Natural killer cell (primary cell): ENCODE data around the gene TMED1. TPM values are rescaled to one million over a fixed set of nuclear protein-coding genes. Genes with fewer than 3 reads are reported as not detected.

Experiments
- ATAC-seq, 3 donors: fragments of 150-1000 bp in 2 of 3; fragments of 200-7000 bp in 1 of 3; cut with Tn5 transposase; 1 replicate in 1 of 3; 2 replicates in 2 of 3; pipeline ENCODE4 v1.10.0; 2021; ENCODE audit warnings: mild to moderate bottlenecking in 2 of 3, moderate library complexity in 2 of 3
- DNase-seq, 2 donors: peaks; one replicate each; pipeline versions ENCODE4 v3.0.0 to v3.0.0-alpha.2; 2013 to 2021; ENCODE audit warnings: mixed read lengths in 1 of 2
- H3K27ac ChIP-seq: one replicate; pipeline ENCODE4 v1.5.1; 2013; ENCODE audit warnings: mild to moderate bottlenecking, low read length
- H3K27me3 ChIP-seq: one replicate; pipeline ENCODE4 v1.6.1; 2013; ENCODE audit warnings: low read length; ENCODE audit not compliant: control insufficient read depth, insufficient read depth
- H3K36me3 ChIP-seq: one replicate; pipeline ENCODE4 v1.6.1; 2013; ENCODE audit warnings: low read length; ENCODE audit not compliant: control insufficient read depth, insufficient read depth
- H3K4me1 ChIP-seq: one replicate; pipeline ENCODE4 v1.6.1; 2013; ENCODE audit warnings: low read length; ENCODE audit not compliant: control insufficient read depth, insufficient read depth
- H3K4me3 ChIP-seq: one replicate; pipeline ENCODE4 v1.5.1; 2013; ENCODE audit warnings: low read length
- H3K9me3 ChIP-seq: one replicate; pipeline ENCODE4 v1.6.1; 2013; ENCODE audit warnings: low read length; ENCODE audit not compliant: control insufficient read depth, insufficient read depth
- H3K27ac Mint-ChIP-seq, 2 donors: one replicate each; pipeline ENCODE4 v1.8.0; 2022; ENCODE audit warnings: mild to moderate bottlenecking in 2 of 2, mixed read lengths in 2 of 2, moderate library complexity in 1 of 2
- H3K27me3 Mint-ChIP-seq, 2 donors: one replicate each; pipeline ENCODE4 v1.8.0; 2022; ENCODE audit warnings: low read depth in 2 of 2, mixed read lengths in 2 of 2
- H3K36me3 Mint-ChIP-seq: one replicate; pipeline ENCODE4 v1.8.0; 2022; ENCODE audit warnings: mixed read lengths
- H3K4me1 Mint-ChIP-seq, 2 donors: one replicate each; pipeline ENCODE4 v1.8.0; 2022; ENCODE audit warnings: mixed read lengths in 2 of 2
- H3K4me3 Mint-ChIP-seq: one replicate; pipeline ENCODE4 v1.8.0; 2022; ENCODE audit warnings: mild to moderate bottlenecking, moderate library complexity, mixed read lengths
- H3K9me3 Mint-ChIP-seq, 2 donors: one replicate each; pipeline ENCODE4 v1.8.0; 2022; ENCODE audit warnings: mixed read lengths in 2 of 2
- WGBS: methylation state at CpG from one replicate; pipeline ENCODE4 v1.1.7; 2013; ENCODE audit warnings: missing lambda C conversion rate; ENCODE audit not compliant: insufficient coverage; 5-methylcytosine and 5-hydroxymethylcytosine counted together
- intact Hi-C: fragments of 100-400 bp; cut with micrococcal nuclease; formaldehyde crosslinking; loops from one replicate; pipeline ENCODE4 v1.14.2; 2022
- total RNA-seq, 4 donors: library from RNA; stranded (reverse); fragments of 120-200 nt in 1 of 4; gene quantifications; one replicate each; pipeline versions ENCODE4 v1.2.3 to v1.2.4, GENCODE V29; 2013 to 2022
- TF ChIP-seq, protein P1 (sequence below): fragments of 200-600 bp; IDR thresholded peaks from one replicate; pipeline ENCODE4 v1.8.0; 2022; ENCODE audit warnings: antibody characterized with exemption

The TMED1 gene, protein sequence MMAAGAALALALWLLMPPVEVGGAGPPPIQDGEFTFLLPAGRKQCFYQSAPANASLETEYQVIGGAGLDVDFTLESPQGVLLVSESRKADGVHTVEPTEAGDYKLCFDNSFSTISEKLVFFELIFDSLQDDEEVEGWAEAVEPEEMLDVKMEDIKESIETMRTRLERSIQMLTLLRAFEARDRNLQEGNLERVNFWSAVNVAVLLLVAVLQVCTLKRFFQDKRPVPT
- 10 to 100 TPM; 20.5 to 27.8 (median 27.4) TPM for total RNA-seq
- total RNA-seq (2013): 18.2 TPM

DNA sequence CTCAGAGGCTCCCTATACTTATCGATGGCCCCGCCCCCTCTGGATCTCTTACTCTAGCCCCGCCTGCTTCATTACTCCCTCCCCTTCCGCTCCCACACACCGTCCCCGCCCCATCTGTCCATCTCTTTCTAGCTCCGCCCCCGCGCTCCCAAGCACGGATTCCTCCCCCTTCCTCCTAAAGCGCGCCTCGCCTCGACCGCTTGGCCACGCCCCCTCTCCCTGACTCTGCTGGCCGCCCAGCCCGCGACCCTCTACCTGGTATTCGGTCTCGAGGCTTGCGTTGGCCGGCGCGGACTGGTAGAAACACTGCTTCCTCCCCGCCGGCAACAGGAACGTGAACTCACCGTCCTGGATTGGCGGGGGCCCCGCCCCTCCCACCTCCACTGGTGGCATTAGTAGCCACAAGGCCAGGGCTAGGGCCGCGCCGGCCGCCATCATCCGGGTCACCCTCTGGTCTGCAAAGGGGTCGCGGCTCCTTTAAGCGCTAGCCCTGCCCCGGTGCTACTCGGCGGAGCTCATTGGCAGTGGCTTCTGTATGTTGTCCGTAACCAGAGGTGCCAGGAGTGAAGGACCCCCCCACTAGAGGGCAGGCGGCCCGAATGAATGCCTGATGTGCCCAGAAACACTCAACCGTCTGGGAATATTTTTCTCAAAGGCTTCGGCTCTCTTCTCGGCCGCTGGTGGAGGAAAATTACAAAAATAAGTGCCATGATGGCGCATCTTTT is at the start of gene TMED1:
TMED1 (minus strand) TSS at position 459 of the 725 bp plus-strand sequence; CDS start at position 438, 21 bp downstream.
- TF ChIP-seq, protein P1, sequence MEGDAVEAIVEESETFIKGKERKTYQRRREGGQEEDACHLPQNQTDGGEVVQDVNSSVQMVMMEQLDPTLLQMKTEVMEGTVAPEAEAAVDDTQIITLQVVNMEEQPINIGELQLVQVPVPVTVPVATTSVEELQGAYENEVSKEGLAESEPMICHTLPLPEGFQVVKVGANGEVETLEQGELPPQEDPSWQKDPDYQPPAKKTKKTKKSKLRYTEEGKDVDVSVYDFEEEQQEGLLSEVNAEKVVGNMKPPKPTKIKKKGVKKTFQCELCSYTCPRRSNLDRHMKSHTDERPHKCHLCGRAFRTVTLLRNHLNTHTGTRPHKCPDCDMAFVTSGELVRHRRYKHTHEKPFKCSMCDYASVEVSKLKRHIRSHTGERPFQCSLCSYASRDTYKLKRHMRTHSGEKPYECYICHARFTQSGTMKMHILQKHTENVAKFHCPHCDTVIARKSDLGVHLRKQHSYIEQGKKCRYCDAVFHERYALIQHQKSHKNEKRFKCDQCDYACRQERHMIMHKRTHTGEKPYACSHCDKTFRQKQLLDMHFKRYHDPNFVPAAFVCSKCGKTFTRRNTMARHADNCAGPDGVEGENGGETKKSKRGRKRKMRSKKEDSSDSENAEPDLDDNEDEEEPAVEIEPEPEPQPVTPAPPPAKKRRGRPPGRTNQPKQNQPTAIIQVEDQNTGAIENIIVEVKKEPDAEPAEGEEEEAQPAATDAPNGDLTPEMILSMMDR: no peak
- WGBS: under 1% methylated on average over 50 of the region's 50 CpGs
- no peaks in the 10 kb centered on the region for H3K36me3 Mint-ChIP-seq
- H3K27ac Mint-ChIP-seq: peak within 1 kb of the TSS; percentile 98 to 100
- Histone ChIP-seq H3K27ac (peak within 1 kb of the TSS; percentile 94), H3K36me3 (peaks cover 18% of the 10 kb centered on the region), H3K27me3 (no peaks in the 10 kb centered on the region), H3K4me3 (peak within 1 kb of the TSS; percentile 65), H3K9me3 (no peaks in the 10 kb centered on the region), H3K4me1 (peaks cover 20% of the 10 kb centered on the region)
- DNase-seq (peak; percentile 94 to 98), ATAC-seq (peak; percentile 86 to 95 (median 86))
- no peaks in the 10 kb centered on the region for H3K27me3 Mint-ChIP-seq
- H3K9me3 Mint-ChIP-seq: no peaks in the 10 kb centered on the region
- intact Hi-C loops: loop anchor here (1.0 to 2.0 kb wide), 3 partner anchors 35 to 119 kb away; partner anchors contain the start of gene CARM1
- peak within 1 kb of the TSS; percentile 91 for H3K4me3 Mint-ChIP-seq
- peaks cover 14 to 18% of the 10 kb centered on the region in 2 donors for H3K4me1 Mint-ChIP-seq

DNA sequence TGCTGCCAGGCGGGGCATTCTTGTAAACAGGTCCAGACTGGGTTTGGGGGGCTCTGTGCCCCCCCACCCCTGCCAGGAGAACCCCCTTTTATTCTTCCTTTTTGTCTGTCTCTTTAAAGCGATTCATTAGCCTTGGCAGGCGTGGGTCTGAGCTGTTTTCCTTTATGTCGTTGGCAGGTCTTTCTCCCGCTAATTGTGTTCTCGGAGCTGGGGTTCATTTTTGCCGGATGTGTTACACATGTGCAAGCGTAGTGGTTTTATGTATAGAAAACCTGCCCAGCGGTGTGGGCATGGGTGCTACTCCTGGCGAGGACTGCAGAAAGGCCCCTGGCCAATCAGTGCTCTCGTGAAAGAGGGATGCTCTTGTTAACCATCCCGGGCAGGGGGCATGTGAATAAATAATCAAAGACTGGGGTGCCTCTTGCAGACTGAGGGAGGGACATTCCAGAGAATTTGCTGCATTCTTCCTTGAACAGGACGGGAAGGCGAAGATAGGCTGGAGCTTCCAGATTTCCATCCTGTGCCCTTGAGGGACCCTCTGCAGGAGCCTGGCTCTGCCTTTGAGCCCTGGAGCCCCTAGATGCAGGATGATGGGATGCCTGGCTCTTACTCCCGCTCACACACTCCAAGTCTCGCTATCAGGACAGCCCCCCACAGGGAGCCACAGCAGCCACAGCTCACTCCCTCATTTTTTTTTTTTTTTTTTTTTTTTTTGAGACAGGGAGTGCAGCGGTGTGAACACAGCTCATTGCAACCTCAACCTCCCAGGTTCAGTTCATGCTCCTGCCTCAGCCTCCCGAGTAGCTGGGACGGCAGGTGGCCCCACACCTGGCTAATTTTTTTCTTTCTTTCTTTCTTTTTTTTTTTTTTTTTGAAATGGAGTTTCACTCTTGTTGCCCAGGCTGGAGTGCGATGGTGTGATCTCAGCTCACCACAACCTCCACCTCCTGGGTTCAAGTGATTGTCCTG is 49.5 kb upstream of the TMED1 start:
- peaks cover 0 to 4% of the 10 kb centered on the region in 2 donors for H3K4me1 Mint-ChIP-seq
- H3K4me3 Mint-ChIP-seq: no peak overlapping the region
- H3K9me3 Mint-ChIP-seq: no peaks in the 10 kb centered on the region
- Histone ChIP-seq H3K9me3 (no peaks in the 10 kb centered on the region), H3K4me3 (no peak overlapping the region), H3K27me3 (no peaks in the 10 kb centered on the region), H3K4me1 (no peaks in the 10 kb centered on the region), H3K27ac (no peak overlapping the region), H3K36me3 (no peaks in the 10 kb centered on the region)
- no peaks in the 10 kb centered on the region for H3K36me3 Mint-ChIP-seq
- ATAC-seq: no peak
- H3K27ac Mint-ChIP-seq: no peak overlapping the region
- intact Hi-C loops: no loop called here
- no peaks in the 10 kb centered on the region for H3K27me3 Mint-ChIP-seq
- 93% methylated on average over 16 of the region's 20 CpGs for WGBS
- DNase-seq: no peak
- TF ChIP-seq, protein P1: no peak

DNA sequence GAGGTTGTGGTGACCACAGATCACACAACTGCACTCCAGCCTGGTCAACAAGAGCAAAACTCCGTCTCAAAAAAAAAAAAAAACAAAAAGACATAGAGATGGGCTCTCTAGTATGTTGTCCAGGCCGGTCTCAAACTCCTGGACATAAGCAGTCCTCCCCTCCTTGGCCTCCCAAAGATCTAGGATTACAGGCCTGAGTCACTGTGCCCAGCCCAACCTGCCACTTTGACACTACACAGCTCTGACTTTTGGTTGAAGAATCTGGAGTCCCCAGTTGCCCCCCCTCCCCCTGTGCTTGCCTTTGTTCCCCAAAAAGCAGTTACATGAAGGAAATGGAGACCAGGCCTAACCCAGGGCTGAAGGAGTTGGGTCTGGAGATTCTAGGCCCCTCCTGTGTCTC is 48.3 kb upstream of the TMED1 start:
- Histone ChIP-seq H3K4me3 (no peak overlapping the region), H3K36me3 (no peaks in the 10 kb centered on the region), H3K27ac (no peak overlapping the region), H3K9me3 (no peaks in the 10 kb centered on the region), H3K27me3 (no peaks in the 10 kb centered on the region), H3K4me1 (peaks cover 3% of the 10 kb centered on the region)
- DNase-seq: no peak
- WGBS: 92% methylated on average over 2 of the region's 2 CpGs
- Mint-ChIP-seq H3K27me3 (no peaks in the 10 kb centered on the region), H3K9me3 (no peaks in the 10 kb centered on the region), H3K36me3 (no peaks in the 10 kb centered on the region), H3K4me3 (no peak overlapping the region), H3K27ac (no peak overlapping the region), H3K4me1 (peaks cover 2 to 5% of the 10 kb centered on the region in 2 donors)
- TF ChIP-seq, protein P1: no peak
- intact Hi-C loops: no loop called here
- ATAC-seq: no peak
